HepG2 (cell line): ENCODE results near the gene MRPS34. TPM values are rescaled to one million over a fixed set of nuclear protein-coding genes. Genes with fewer than 3 reads are reported as not detected.

Source experiments
- AKAP8 ChIP-seq: sonication (generic); formaldehyde crosslinking; IDR thresholded peaks from 2 replicates; pipeline ENCODE4 v1.5.1; 2020; ENCODE audit warnings: mild to moderate bottlenecking, missing genetic modification reagents
- ARNTL ChIP-seq: sonication (generic); formaldehyde crosslinking; IDR thresholded peaks from 2 replicates; pipeline ENCODE4 v1.4.0; 2020; ENCODE audit warnings: mild to moderate bottlenecking, missing genetic modification reagents
- ATF1 ChIP-seq: IDR thresholded peaks from 2 replicates; pipeline ENCODE4 v1.6.1; 2016; ENCODE audit warnings: mild to moderate bottlenecking, control low read depth
- DZIP1 ChIP-seq: sonication (generic); formaldehyde crosslinking; IDR thresholded peaks from 2 replicates; pipeline ENCODE4 v1.5.0; 2020; ENCODE audit warnings: mild to moderate bottlenecking, missing genetic modification reagents
- FOXO1 ChIP-seq: sonication (generic); formaldehyde crosslinking; IDR thresholded peaks from 2 replicates; pipeline ENCODE4 v1.4.0; 2020; ENCODE audit warnings: missing genetic modification reagents
- FOXP1 ChIP-seq, 2 experiments: fragments of 450-650 bp in 1 of 2; IDR thresholded peaks; 2 replicates each; pipeline ENCODE4 v1.6.1; 2017 to 2018; ENCODE audit warnings: antibody characterized with exemption in 1 of 2
- KLF13 ChIP-seq: sonication (generic); formaldehyde crosslinking; IDR thresholded peaks from 2 replicates; pipeline ENCODE4 v1.4.0; 2020; ENCODE audit warnings: mild to moderate bottlenecking, missing genetic modification reagents
- MTERF4 ChIP-seq: sonication (generic); formaldehyde crosslinking; IDR thresholded peaks from 2 replicates; pipeline ENCODE4 v1.8.0; 2023; ENCODE audit warnings: mild to moderate bottlenecking, missing genetic modification reagents
- ONECUT2 ChIP-seq: sonication (generic); formaldehyde crosslinking; IDR thresholded peaks from 2 replicates; pipeline ENCODE4 v1.4.0; 2020; ENCODE audit warnings: missing genetic modification reagents
- PPARG ChIP-seq: conservative IDR thresholded peaks from 2 replicates; pipeline ENCODE4 v1.6.1; 2016; ENCODE audit warnings: missing biosample characterization, missing genetic modification reagents
- RAD21 ChIP-seq: fragments of 450-650 bp; formaldehyde crosslinking; IDR thresholded peaks from 2 replicates; pipeline ENCODE4 v1.5.0; 2020; ENCODE audit warnings: mild to moderate bottlenecking
- RBFOX2 ChIP-seq: fragments of 200-400 bp; formaldehyde crosslinking; IDR thresholded peaks from 2 replicates; pipeline ENCODE4 v1.6.1; 2017; ENCODE audit warnings: low read depth, mild to moderate bottlenecking, low read length
- RBM39 ChIP-seq: fragments of 200-400 bp; formaldehyde crosslinking; IDR thresholded peaks from one replicate; pipeline ENCODE4 v1.6.1; 2018; ENCODE audit warnings: antibody characterized with exemption, mild to moderate bottlenecking, low read depth, low read length; ENCODE audit not compliant: poor library complexity, severe bottlenecking
- RFXANK ChIP-seq: IDR thresholded peaks from 2 replicates; pipeline ENCODE4 v1.6.1; 2016
- SCMH1 ChIP-seq: sonication (generic); formaldehyde crosslinking; IDR thresholded peaks from 2 replicates; pipeline ENCODE4 v1.9.0; 2021; ENCODE audit warnings: missing genetic modification reagents, mild to moderate bottlenecking, borderline replicate concordance
- TFE3 ChIP-seq: IDR thresholded peaks from 2 replicates; pipeline ENCODE4 v1.6.1; 2016
- ZMAT5 ChIP-seq: sonication (generic); formaldehyde crosslinking; IDR thresholded peaks from 2 replicates; pipeline ENCODE4 v1.5.0; 2020; ENCODE audit warnings: mild to moderate bottlenecking, low read depth, missing genetic modification reagents, borderline replicate concordance
- ZNF564 ChIP-seq: sonication (generic); formaldehyde crosslinking; IDR thresholded peaks from 2 replicates; pipeline ENCODE4 v1.8.1; 2023; ENCODE audit warnings: mild to moderate bottlenecking, missing genetic modification reagents
- ZNF687 ChIP-seq: sonication (generic); formaldehyde crosslinking; IDR thresholded peaks from 2 replicates; pipeline ENCODE4 v1.5.1; 2020; ENCODE audit warnings: mild to moderate bottlenecking, missing genetic modification reagents, moderate library complexity
- ZNF788 ChIP-seq: sonication (generic); formaldehyde crosslinking; IDR thresholded peaks from 2 replicates; pipeline ENCODE4 v1.5.0; 2020; ENCODE audit warnings: mild to moderate bottlenecking, missing genetic modification reagents, borderline replicate concordance
- polyA plus RNA-seq, 8 experiments: library from polyadenylated mRNA; depleted of rRNA in 3 of 8; stranded (reverse) in 7 of 8; unstranded in 1 of 8; fragments of >200 nt; fragmentation: Illumina TruSeq in 4 of 8; extraction: Trizol in 4 of 8; gene quantifications; 2 replicates each; pipeline versions ENCODE4 v1.2.1 to v1.2.3, GENCODE V29; 2011 to 2016; ENCODE audit warnings: low read depth in 4 of 8, missing spikeins in 1 of 8, mixed read lengths in 1 of 8; ENCODE audit not compliant: insufficient read depth in 1 of 8
- total RNA-seq, 5 experiments: library from RNA; depleted of rRNA; stranded (reverse); fragments of >200 nt; fragmentation: Illumina TruSeq; extraction: Trizol; gene quantifications; 2 replicates each; pipeline ENCODE4 v1.2.3, GENCODE V29; 2016; ENCODE audit warnings: low read depth in 1 of 5

MRPS34 gene
- total and polyA plus RNA-seq, 2 of the 13 experiments (the other 11 are each of a cell fraction or from before 2014, with no cell fraction given) = 63.5 to 131 TPM

- TF ChIP-seq RBFOX2 (peak; percentile 96), MTERF4 (CRISPR knock-in tag) (peak; percentile 31; the same call in 1 of the 2 replicates), AKAP8 (CRISPR knock-in tag) (no peak; the same call in 1 of the 2 replicates), RBM39 (peak; percentile 39), DZIP1 (CRISPR knock-in tag) (no peak), SCMH1 (no peak), KLF13 (peak; percentile 92; the same call in 1 of the 2 replicates), ZNF687 (peak; percentile 87), ARNTL (CRISPR knock-in tag) (peak; percentile 81), FOXO1 (peak; percentile 60; the same call in 1 of the 2 replicates), ZNF564 (CRISPR knock-in tag) (peak; percentile 86), ZMAT5 (CRISPR knock-in tag) (no peak), RAD21 (CRISPR knock-in tag) (peak; percentile 87), PPARG (no peak), TFE3 (CRISPR knock-in tag) (no peak), FOXP1 (IDR thresholded peaks at IDR 0.05) (no peak), FOXP1 (CRISPR knock-in tag; IDR thresholded peaks at IDR 0.05) (no peak), ATF1 (CRISPR knock-in tag) (no peak), ONECUT2 (CRISPR knock-in tag) (no peak), RFXANK (CRISPR knock-in tag) (0 out of 2 replicates have a peak, but pooled peaks have one; percentile 22), ZNF788 (peak; percentile 93)
These were observed at the start of gene MRPS34 (continued) for GRCh38 chr16:1772908-1773702.
